DMS153 (cell line): Measurements from ENCODE around the gene VASP.
A peak's percentile ranks its signal among the peaks of the same experiment; 100 is the strongest.
"Not testable (repeated sequence)": the region's sequence is repeated elsewhere in the genome, so short reads cannot be mapped to it uniquely, and the experiment has no call there.

Experiments
- DNase-seq: peaks from one replicate; lab custom pipeline; 2025; lab: John Stamatoyannopoulos, UW

The VASP gene

GRCh38 chr19:45497791-45498190, 9.5 kb upstream of the VASP start:
- DNase-seq, result no peak

DNA sequence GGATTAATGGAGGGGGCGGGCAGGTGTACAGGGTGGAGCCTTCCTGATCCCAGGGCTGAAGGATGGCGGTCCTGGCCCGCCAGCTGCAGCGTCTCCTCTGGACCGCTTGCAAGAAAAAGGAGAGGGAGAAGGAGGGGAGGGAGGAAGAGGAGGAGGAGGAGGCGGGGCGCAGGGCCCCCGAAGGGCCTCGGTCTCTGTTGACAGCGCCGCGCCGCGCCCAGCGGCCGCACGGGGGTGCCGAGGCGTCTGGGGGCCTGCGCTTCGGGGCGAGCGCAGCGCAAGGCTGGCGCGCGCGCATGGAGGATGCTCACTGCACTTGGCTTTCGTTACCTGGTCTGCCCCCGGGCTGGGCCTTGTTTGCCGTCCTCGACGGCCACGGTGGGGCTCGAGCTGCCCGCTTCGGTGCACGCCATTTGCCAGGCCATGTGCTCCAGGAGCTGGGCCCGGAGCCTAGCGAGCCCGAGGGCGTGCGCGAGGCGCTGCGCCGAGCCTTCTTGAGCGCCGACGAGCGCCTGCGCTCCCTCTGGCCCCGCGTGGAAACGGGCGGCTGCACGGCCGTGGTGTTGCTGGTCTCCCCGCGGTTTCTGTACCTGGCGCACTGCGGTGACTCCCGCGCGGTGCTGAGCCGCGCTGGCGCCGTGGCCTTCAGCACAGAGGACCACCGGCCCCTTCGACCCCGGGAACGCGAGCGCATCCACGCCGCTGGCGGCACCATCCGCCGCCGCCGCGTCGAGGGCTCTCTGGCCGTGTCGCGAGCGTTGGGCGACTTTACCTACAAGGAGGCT, 8.7 kb upstream of the VASP start, which contains the start of gene PPM1N:
TSS of gene PPM1N (plus strand) at position 33 of the 785 bp plus-strand sequence. CDS start at position 63, 30 bp downstream.
- peak; percentile 2 for DNase-seq

GRCh38 chr19:45499196-45500180, 7.8 kb upstream of the VASP start:
- peak; percentile 93 for DNase-seq

GRCh38 chr19:45500918-45501729, 6.2 kb upstream of the VASP start:
- no peak for DNase-seq

GRCh38 chr19:45501730-45502014, 5.6 kb upstream of the VASP start:
- DNase-seq, result no peak

DNA sequence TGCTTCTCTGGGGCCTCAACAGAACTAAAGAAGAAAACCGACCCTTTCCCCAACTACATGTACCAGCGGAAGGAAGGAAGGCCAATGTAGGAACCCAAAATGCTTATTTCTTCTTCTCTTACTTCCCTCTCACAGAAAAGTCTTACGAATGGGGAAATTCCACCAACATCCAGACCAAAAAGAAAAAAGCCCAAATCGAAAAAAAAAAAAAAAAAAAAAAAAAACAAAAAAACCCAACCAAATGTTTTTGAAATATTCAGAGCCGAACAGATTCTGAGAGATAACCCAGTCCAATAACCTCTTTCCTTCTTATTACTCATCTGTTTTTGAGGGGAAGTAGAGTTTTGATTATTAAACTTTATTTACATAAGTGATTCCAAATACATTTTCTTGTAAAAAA, 5.2 kb upstream of the VASP start:
- no peak for DNase-seq

- no peak for DNase-seq
Observed at GRCh38 chr19:45503909-45504308, 3.4 kb upstream of the VASP start.

- DNase-seq, result no peak
Observed at GRCh38 chr19:45505151-45505995, 1.9 kb upstream of the VASP start.

GRCh38 chr19:45505996-45506245, 1.4 kb upstream of the VASP start:
- DNase-seq, result no peak

GRCh38 chr19:45506246-45506988, 862 bp upstream of the VASP start:
- DNase-seq, result peak; percentile 77

- DNase-seq, result no peak
Observed at GRCh38 chr19:45507872-45508416, 665 bp downstream of the VASP start.

DNA sequence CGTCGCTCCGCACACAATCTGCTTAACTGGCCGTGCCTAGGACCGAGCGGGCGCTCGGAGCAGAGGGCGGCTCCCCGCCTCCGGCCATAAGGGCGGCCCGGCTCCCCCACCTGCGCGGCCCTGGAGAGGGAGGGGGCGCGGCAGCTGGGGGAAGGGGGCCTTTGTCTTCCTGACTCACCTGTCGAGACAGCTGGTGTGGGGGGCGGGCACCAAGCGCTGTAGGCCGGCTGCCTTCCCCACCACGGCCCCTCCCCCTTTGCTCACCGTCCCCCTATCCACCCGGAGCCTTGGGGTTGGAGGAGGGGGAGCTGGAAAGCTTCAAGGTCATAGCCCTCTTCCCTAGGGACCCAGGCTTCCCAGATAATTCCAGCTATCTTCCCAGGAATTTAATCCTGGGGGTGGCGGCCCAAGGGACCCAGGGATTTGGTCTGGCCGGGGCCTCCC, 1.2 kb downstream of the VASP start:
- peak; percentile 33 for DNase-seq

DNA sequence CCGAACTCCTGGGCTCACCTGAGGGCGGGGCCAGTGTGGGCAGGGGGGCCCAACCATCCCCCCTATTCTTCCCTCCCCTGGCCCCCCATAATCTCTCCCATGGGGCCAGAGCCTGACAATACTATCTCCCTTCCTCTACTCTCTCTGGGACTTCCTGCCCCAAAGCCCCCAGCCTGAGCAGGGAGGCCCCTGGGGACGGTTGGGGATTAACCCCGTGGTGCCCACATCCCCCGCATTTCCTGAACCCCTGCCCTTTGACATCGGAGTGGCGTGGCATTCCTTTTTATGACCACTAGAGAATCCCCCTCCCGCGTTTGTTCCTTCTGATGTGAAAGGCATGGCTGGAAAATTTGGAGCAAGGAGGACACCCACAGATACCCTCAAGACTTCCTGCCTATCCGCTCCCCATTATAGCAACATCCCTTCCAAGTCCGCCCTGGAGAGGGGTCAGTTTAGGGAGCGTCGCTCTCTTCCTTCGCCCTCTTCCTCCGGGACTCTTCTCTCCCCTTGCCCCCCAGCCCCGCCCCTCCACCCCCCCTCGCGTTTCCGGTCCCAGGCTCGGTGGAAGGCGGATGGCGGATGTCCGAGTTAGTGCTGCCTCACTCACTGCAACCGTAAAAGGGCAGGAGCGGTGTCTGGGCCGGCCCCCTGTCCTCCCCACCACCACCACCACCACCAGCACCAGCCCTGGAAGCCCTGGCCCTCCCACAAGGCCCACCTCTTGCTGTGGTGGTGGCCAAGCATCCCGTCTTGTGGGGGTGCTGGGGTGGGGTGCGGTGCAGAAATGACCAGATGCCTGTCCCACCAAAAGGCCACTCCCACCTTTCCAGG, 1.8 kb downstream of the VASP start:
- DNase-seq, result no peak

DNA sequence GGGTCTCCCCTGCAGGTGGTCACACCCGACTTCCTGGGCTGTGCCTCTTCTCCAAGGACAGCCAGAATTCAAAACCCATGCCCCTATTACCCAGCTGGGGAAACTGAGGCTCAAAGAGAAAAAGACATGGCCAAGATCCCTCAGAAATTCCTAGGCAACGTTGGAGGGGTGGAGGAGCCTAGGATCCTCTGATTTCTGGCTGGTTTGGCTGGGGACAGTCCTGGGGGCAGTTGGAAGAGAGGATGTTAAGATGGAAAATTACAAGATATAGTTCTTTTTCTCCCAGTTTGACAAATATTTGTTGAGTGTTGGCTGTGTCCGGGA, 2.4 kb downstream of the VASP start:
- DNase-seq, result no peak

DNA sequence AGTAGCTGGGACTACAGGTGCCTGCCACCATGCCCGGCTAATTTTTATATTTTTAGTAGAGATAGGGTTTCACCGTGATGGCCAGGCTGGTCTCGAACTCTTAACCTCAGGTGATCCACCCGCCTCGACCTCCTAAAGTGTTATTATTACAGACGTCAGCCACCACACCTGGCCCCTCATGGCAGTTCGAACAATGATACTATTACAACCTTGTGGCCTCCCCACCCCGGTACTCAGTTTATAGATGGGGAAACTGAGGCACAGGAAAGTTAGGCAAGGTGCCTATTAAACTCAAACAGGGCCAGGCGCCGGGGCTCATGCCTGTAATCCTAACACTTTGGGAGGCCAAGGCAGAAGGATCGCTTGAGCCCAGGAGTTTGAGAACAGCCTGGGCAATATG, 3.1 kb downstream of the VASP start:
- not testable (repeated sequence) for DNase-seq

GRCh38 chr19:45511074-45511473, 3.8 kb downstream of the VASP start:
- DNase-seq, result no peak

DNA sequence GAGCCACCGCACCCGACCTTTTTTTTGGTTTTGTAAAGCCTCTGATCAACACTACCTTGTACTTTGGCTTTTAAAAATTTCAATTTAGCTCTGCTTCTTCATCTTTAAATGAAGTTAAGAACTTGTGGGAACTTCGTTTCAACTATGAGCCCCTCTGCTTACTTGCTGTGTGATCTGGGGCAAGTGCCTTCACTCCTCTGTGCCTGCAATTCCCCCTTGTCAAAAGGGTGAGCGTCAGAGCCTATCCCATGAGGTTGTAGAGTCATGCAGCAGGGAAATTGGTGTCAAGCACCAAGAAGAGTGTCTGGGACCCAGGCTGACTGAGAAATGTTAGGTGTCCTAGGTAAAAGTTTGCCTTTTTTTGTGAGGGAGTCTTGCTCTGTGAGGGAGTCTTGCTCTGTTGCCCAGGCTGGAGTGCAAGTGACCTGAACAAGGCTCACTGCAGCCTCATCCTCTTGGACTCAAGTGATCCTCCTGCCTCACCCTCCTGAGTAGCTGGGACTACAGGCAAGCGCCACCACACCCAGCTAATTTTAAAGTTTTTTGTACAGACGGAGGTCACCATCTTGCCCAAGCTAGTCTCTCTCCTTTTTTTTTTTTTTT, 5.7 kb downstream of the VASP start:
- no peak for DNase-seq

- no peak for DNase-seq
Observed at GRCh38 chr19:45514376-45515051, 7.2 kb downstream of the VASP start.
